ENCODE data around the gene ADGRB3. TPM values are rescaled to one million over a fixed set of nuclear protein-coding genes. Genes with fewer than 3 reads are reported as not detected.

ADGRB3 gene
- total and polyA plus RNA-seq, 2 donors (not counting 1 experiment from before 2014, with no cell fraction given) = not detected

GRCh38 chr6:69145062-69145461 is 510.0 kb downstream of the ADGRB3 start:
- no peaks in the 10 kb centered on the region for H3K27me3 ChIP-seq (replicated peaks in 1 of 4; ENCODE audit: control extremely low read depth in 1 of 4, control insufficient read depth in 3 of 4, insufficient read depth in 4 of 4, low read length in 3 of 4)
- H3K4me3 Mint-ChIP-seq = no peak overlapping the region
- H3K9me3 Mint-ChIP-seq (ENCODE audit: insufficient read depth) = no peaks in the 10 kb centered on the region
- no peak for ATAC-seq (ENCODE audit: low read depth)
- TF ChIP-seq CTCF (IDR thresholded peaks at IDR 0.05) (no peak), EZH2 (IDR thresholded peaks at IDR 0.05; ENCODE audit: borderline replicate concordance, insufficient read depth, low read depth, low read length, poor library complexity, severe bottlenecking) (no peak)
- H3K27me3 Mint-ChIP-seq = no peaks in the 10 kb centered on the region
- ChIA-PET POLR2A (no interaction called here), CTCF (no interaction called here)
- H3K36me3 ChIP-seq (replicated peaks in 1 of 2; ENCODE audit: control extremely low read depth in 1 of 2, control insufficient read depth in 1 of 2, extremely low read depth in 1 of 2, insufficient read depth in 2 of 2, low read length in 1 of 2) = no peaks in the 10 kb centered on the region
- no peak for DNase-seq
- no peak overlapping the region for H3K4me2 ChIP-seq (replicated peaks; ENCODE audit: low read depth, low read length, poor library complexity, severe bottlenecking)
- intact Hi-C loops (cut with micrococcal nuclease) = no loop called here
- no peak overlapping the region for H3K4me3 ChIP-seq (ENCODE audit: control extremely low read depth in 1 of 5, extremely low read depth in 1 of 5, insufficient read depth in 1 of 5, low read depth in 2 of 5, low read length in 4 of 5)
- no peaks in the 10 kb centered on the region for H4K20me1 ChIP-seq (ENCODE audit: control insufficient read depth, insufficient read depth, low read length, poor library complexity, severe bottlenecking)
- no peak overlapping the region for H3K27ac Mint-ChIP-seq
- no peaks in the 10 kb centered on the region for H3K4me1 ChIP-seq (ENCODE audit: control insufficient read depth in 2 of 2, insufficient read depth in 2 of 2, low read length in 2 of 2)
- H3K9me3 ChIP-seq (ENCODE audit: control extremely low read depth in 1 of 3, control insufficient read depth in 2 of 3, insufficient read depth in 1 of 3, low read length in 2 of 3) = peaks cover 0 to 23% (median 0%) of the 10 kb centered on the region in 3 donors
- no peak overlapping the region for H2AFZ ChIP-seq (ENCODE audit: insufficient read depth, low read depth, low read length, poor library complexity, severe bottlenecking)
- no peaks in the 10 kb centered on the region for H3K79me2 ChIP-seq (ENCODE audit: control insufficient read depth, insufficient read depth, low read length)
- WGBS (ENCODE audit: insufficient coverage) = 83% methylated on average over 6 of the region's 6 CpGs
- H3K9ac ChIP-seq (ENCODE audit: low read length) = no peak overlapping the region
- H3K4me1 Mint-ChIP-seq = no peaks in the 10 kb centered on the region
- H3K27ac ChIP-seq (ENCODE audit: low read length in 2 of 2) = no peak overlapping the region

GRCh38 chr6:69146385-69146784 is 511.3 kb downstream of the ADGRB3 start:
- Histone ChIP-seq H3K36me3 (replicated peaks in 1 of 2; ENCODE audit: control extremely low read depth in 1 of 2, control insufficient read depth in 1 of 2, extremely low read depth in 1 of 2, insufficient read depth in 2 of 2, low read length in 1 of 2) (no peaks in the 10 kb centered on the region), H3K27ac (ENCODE audit: low read length in 2 of 2) (no peak overlapping the region), H3K4me1 (ENCODE audit: control insufficient read depth in 2 of 2, insufficient read depth in 2 of 2, low read length in 2 of 2) (no peaks in the 10 kb centered on the region), H3K27me3 (replicated peaks in 1 of 4; ENCODE audit: control extremely low read depth in 1 of 4, control insufficient read depth in 3 of 4, insufficient read depth in 4 of 4, low read length in 3 of 4) (no peaks in the 10 kb centered on the region), H3K4me3 (ENCODE audit: control extremely low read depth in 1 of 5, extremely low read depth in 1 of 5, insufficient read depth in 1 of 5, low read depth in 2 of 5, low read length in 4 of 5) (no peak overlapping the region), H3K9me3 (ENCODE audit: control extremely low read depth in 1 of 3, control insufficient read depth in 2 of 3, insufficient read depth in 1 of 3, low read length in 2 of 3) (peaks cover 0 to 26% (median 0%) of the 10 kb centered on the region in 3 donors), H3K9ac (ENCODE audit: low read length) (no peak overlapping the region), H3K79me2 (ENCODE audit: control insufficient read depth, insufficient read depth, low read length) (no peaks in the 10 kb centered on the region), H3K4me2 (replicated peaks; ENCODE audit: low read depth, low read length, poor library complexity, severe bottlenecking) (no peak overlapping the region), H2AFZ (ENCODE audit: insufficient read depth, low read depth, low read length, poor library complexity, severe bottlenecking) (no peak overlapping the region), H4K20me1 (ENCODE audit: control insufficient read depth, insufficient read depth, low read length, poor library complexity, severe bottlenecking) (no peaks in the 10 kb centered on the region)
- no CpG with 5 or more reads among the region's 1 CpG for WGBS (ENCODE audit: insufficient coverage)
- ChIA-PET CTCF (no interaction called here), POLR2A (no interaction called here)
- no peaks in the 10 kb centered on the region for H3K4me1 Mint-ChIP-seq
- intact Hi-C loops (cut with micrococcal nuclease) = no loop called here
- no peaks in the 10 kb centered on the region for H3K9me3 Mint-ChIP-seq (ENCODE audit: insufficient read depth)
- no peak overlapping the region for H3K4me3 Mint-ChIP-seq
- H3K27ac Mint-ChIP-seq = no peak overlapping the region
- DNase-seq (no peak), ATAC-seq (ENCODE audit: low read depth) (no peak)
- H3K27me3 Mint-ChIP-seq = no peaks in the 10 kb centered on the region
- TF ChIP-seq EZH2 (IDR thresholded peaks at IDR 0.05; ENCODE audit: borderline replicate concordance, insufficient read depth, low read depth, low read length, poor library complexity, severe bottlenecking) (no peak), CTCF (IDR thresholded peaks at IDR 0.05) (no peak)
